Measurements from ENCODE around the gene ATL2. TPM values are rescaled to one million over a fixed set of nuclear protein-coding genes. Genes with fewer than 3 reads are reported as not detected.
"Not testable (repeated sequence)": the region's sequence is repeated elsewhere in the genome, so short reads cannot be mapped to it uniquely, and the experiment has no call there.

ATL2 gene
- polyA plus RNA-seq, 3 donors, result 12.8 to 31.2 (median 13.0) TPM

DNA sequence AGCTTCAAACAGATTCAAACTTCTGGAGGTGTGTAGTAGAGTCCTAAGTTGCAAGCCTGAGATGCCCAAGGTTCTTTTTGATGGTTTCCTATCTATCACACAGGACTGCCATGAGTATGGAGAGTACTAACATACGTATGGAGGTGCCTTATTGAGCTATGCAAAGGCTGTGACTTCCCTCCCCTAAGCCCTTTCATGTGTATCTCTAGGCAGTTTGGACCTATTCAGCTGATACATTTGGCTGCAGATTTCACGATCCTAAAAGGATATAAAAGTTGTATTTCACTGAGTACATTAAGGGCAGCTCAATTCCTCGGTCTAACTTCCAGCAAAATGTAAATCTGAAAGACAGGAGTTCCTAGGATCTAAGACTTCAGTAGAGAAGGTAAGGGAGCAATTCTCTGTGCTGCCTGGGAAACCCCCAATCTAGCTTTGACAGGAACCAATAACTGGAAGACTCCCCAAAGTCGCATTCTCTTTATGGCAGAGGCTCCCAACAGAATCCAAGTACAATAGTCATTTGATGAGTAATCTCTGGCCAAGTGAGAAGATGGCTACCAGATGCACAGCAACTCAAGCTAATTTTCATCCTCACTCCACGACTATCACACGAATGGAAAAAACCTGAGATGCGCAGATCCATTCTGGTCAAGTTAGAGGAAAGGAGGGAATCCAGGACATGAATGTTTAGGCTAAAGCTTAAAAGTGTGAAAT lies 83.8 kb downstream of the ATL2 start:
- H3K27ac ChIP-seq (ENCODE audit: low read depth, low read length), result no peak overlapping the region
- WGBS, 3 donors, result 89 to 97% (median 94%) methylated on average over 7 of the region's 7 CpGs

DNA sequence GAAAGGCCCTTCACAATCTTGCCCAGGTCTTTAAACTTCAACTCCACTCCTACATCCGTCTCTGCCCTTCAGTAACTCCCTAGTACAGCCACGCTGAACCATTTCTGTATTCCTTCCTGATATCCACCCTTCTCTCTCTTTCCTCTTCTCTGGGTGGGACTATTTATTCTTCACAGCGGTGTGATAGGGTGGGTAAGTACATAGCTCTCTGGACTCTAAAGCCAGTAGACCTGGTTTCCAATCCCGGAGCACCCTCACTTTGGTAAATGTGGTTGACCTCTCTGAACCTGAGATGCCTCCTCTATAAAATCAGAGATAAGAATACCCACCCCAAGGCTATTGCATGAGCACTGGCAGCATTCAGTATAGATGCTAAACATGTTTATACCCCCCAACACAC lies 86.7 kb downstream of the ATL2 start:
- no peak overlapping the region for H3K27ac ChIP-seq (ENCODE audit: low read depth, low read length)
- 61 to 75% (median 66%) methylated on average over 4 of the region's 4 CpGs for WGBS, 3 donors

DNA sequence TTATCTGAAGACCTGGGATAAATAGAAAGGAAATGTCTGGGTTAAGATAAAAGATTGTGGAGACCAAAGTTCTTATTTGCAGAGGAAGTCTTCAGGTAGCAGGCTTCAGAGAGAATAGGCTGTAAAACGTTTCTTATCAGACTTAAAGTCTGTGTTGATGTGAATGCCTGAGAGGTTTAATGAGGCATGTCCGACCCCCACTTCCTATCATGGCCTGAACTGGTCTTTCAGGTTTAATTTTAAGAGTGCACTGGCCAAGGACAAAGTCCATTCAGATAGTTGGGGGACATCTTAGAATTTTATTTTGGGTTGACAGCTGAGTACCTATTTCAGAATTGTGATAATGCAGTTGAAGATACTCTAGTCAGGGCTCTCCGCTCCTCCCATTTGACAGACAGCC lies 92.1 kb downstream of the ATL2 start:
- 31 to 39% (median 38%) methylated on average over 3 of the region's 3 CpGs for WGBS, 3 donors
- H3K27ac ChIP-seq (ENCODE audit: low read depth, low read length), result no peak overlapping the region

DNA sequence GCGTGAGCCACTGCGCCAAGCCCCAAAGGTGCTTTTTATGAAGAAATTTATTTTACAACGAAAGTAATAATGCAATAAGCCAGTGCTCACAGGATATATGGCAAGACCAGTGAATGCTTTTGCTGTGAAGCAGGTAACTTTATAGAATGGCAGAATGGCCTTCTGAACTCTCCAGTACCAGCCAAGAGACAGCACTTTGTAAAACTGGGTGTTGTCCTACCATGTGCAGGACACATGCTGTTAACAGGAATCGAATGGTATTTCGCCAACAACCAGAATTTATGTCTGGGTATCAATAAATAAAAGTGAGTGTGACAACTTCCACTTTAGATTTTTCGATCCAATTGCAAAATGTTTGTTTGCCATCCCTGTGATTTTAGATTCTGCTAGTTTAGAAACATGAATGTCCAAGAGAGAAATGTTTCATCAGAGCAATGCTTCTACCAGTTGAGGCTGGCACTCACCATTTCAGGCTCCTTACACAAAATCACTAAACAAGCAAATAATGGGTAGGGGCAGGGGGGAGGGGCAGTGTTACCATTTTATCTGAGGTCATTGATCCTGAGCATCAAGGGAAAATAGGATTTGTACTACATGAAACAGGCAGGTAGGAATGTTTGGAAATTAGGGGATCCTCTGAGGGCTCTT lies 95.9 kb downstream of the ATL2 start:
- WGBS, 3 donors, result 86 to 90% (median 90%) methylated on average over 6 of the region's 6 CpGs
- H3K27ac ChIP-seq (ENCODE audit: low read depth, low read length), result no peak overlapping the region

DNA sequence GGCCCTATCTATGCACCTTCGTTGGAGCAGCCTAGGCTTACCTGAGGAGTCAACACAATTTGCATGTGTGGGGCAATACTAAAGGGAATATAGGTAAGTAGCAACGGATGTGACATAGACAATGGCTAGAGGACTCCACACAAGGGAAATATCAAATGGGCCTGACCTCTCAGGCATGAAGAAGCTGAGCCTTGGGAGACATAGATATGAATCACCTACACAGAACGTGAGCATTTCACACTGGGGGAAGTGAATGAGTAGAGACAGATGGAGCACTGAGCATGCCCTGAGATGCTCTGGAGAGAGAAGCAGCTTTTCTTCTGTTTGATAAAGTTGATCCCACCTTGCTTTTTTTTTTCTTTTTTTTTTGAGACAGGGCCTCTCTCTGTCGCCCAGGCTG lies 97.9 kb downstream of the ATL2 start:
- H3K27ac ChIP-seq (ENCODE audit: low read depth, low read length), result no peak overlapping the region
- WGBS, 3 donors, result 70 to 84% (median 79%) methylated on average over 4 of the region's 4 CpGs

DNA sequence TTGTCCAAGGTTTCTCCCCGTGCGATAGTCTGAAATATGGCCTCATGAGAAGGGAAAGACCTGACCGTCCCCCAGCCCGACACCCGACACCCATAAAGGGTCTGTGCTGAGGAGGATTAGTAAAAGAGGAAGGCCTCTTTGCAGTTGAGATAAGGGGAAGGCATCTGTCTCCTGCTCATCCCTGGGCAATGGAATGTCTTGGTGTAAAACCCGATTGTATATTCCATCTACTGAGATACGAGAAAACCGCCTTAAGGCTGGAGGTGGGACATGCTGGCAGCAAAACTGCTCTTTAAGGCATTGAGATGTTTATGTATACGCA lies 99.0 kb downstream of the ATL2 start:
- WGBS, 3 donors, result 72 to 88% (median 87%) methylated on average over 9 of the region's 9 CpGs
- H3K27ac ChIP-seq (ENCODE audit: low read depth, low read length), result not testable (repeated sequence)

DNA sequence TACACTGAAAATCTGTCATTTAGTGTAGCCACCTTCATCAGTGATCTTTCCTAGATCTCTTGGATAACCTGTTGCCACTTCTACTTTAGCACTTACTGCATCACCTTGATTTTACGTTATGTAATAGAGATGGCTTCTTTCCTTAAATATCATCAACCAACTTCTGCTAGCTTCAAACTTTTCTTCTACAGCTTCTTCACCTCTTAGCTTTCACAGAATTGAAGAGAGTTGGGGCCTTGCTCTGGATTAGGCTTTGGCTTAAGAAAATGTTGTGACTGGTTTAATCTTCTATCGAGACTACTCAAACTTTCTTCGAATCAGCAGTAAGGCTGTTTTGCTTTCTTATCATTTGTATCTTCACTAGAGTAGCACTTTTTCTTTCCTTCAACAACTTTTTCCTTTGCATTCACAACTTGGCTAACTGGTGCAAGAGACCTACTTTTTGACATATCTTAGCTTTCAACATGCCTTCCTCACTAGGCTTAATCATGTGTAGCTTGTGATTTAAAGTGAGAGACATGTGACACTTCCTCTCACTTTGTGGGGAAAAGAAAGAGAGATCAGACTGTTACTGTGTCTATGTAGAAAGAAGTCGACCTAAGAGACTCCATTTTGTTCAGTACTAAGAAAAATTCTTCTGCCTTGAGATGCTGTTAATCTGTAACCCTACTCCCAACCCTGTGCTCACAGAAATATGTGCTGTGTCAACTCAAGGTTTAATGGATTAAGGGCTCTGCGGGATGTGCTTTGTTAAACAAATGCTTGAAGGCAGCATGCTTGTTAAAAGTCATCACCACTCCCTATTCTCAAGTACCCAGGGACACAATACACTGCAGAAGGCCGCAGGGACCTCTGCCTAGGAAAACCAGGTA lies 99.6 kb downstream of the ATL2 start:
- no peak overlapping the region for H3K27ac ChIP-seq (ENCODE audit: low read depth, low read length)
- WGBS, 3 donors, result 61 to 75% (median 72%) methylated on average over 6 of the region's 6 CpGs

DNA sequence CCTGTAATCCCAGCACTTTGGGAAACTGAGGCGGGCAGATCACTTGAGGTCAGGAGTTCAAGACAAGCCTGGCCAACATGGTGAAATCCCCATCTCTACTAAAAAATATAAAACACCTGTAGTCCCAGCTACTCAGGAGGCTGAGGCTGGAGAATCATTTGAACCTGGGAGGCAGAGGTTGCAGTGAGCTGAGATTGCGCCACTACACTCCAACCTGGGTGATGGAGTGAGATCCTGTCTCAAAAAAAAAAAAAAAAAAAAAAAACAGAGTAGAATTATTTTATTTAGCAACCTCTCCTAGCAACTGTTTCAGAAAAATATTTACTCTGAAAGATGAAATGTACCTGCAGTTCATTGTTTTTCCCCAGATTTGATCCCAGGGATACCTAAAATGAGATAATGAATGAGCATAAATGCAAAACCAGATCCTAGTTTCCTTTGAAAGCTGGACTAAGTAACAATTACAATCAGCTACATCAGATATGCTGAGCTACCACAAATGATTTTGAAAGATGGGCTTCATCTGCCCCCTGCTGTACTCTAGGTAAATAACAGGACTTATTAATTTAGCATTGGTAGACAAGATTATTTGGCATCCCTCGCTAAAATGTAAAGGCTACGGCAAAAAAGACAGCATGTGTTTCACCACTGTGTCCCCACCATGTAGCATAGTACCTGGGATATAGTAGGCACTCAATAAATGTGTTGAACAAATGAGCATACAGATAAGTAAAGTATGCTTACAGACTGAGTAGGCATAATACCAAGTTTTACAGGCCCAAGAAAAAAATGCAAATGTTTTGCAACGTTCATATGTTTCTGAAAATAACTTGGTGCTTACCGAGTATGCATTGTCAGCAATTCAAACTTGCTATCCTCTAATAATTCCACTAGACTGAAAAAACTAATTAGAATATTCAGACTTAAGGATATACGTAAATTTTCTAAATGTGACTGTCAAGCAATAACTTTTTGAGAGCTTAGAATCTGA lies 102.5 kb downstream of the ATL2 start:
- H3K27ac ChIP-seq (ENCODE audit: low read depth, low read length), result no peak overlapping the region
- 58 to 61% (median 58%) methylated on average over 7 of the region's 7 CpGs for WGBS, 3 donors

DNA sequence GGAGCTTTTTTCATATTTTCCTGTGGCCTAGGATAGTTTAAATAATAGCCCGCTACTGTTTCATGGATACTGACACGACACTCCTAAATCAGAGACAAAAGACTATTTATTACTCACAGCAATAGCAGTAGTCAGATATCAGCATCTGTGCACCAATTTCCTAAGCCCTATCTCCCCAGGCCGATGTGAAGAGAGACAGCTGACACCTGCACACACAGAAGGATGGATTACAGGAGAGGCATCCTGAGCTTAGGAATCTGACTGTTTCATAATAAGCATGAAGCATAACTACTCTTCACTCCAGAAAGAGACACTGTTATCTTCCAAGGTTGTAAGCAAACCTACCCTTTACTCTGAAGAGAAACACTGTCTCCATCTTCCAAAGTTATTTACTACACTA lies 105.4 kb downstream of the ATL2 start:
- no peak overlapping the region for H3K27ac ChIP-seq (ENCODE audit: low read depth, low read length)
- WGBS, 3 donors, result 83 to 93% (median 93%) methylated on average over 3 of the region's 3 CpGs

DNA sequence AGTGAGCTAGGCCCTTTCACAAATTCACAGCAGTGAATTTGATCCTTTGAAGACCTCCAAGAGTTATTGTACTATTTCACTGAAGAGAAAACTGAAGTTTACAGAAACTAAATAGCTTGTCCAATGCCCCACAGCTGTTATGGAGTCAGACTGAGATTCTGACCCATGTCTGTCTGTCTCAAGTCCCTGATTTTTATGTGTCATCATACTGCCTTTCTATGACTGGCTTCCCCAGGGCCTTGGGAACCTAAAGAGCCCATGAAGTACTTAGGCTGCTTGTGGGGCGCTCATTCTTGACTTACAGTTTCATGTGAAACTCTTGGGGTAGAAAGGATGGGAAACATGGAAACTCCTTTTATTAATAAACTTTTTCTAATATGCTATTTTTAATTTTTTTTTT lies 107.7 kb downstream of the ATL2 start:
- H3K27ac ChIP-seq (ENCODE audit: low read depth, low read length), result no peak overlapping the region

DNA sequence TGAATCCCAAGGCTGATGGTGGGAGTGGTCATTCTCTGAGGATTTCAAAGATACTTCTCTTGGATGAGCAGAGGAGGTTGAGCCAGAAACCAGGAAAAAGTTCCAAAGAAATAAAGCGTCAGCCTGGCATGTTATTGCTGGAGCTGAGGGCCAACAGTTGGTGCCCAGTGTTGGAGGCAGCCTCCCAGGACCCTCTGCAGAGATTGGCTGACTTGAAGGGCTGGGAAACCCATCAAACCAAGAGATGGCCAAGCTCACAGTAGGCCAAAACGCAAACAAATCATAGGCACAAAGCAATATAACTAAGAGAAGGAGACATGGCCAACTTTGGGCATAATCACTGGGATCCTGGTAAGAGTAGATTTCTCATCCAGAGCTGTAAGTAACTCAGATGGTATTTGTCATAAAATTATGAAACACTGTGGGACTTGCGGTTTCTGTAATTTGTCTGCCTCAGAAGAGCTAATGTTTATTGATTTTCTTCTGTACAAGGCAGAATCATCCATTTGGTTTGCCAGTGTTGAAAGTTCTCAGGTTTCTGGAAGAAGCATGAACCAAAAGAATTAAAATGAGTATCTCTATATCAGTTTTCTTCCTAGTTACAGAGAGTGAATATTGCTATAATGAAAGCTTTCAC lies 108.3 kb downstream of the ATL2 start:
- WGBS, 3 donors, result 85 to 94% (median 91%) methylated on average over 3 of the region's 3 CpGs
- no peak overlapping the region for H3K27ac ChIP-seq (ENCODE audit: low read depth, low read length)

More for the DNA sequence above, 107.7 kb downstream of the ATL2 start:
- 93 to 100% (median 96%) methylated on average over 1 of the region's 1 CpG for WGBS, 3 donors

DNA sequence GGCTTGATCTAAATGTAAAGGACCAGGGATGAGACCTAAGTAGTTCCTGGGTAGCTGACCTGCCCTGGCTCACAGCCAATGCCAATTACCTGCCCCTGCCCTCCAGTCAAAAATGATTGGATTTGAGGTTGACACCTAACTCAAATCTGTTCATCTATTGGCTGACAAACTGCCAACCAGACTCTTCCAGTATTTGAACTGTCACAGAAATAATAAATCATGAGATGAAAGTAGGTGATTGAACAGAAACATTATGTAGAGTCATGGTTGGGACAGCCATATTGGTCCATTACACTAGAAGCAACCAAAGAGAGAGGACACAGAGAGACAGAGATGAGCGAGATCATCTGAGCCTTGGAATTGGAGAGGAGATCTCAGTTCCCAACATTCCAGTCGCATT lies 109.1 kb downstream of the ATL2 start:
- WGBS, 3 donors, result 91 to 96% (median 93%) methylated on average over 2 of the region's 2 CpGs
- no peak overlapping the region for H3K27ac ChIP-seq (ENCODE audit: low read depth, low read length)

DNA sequence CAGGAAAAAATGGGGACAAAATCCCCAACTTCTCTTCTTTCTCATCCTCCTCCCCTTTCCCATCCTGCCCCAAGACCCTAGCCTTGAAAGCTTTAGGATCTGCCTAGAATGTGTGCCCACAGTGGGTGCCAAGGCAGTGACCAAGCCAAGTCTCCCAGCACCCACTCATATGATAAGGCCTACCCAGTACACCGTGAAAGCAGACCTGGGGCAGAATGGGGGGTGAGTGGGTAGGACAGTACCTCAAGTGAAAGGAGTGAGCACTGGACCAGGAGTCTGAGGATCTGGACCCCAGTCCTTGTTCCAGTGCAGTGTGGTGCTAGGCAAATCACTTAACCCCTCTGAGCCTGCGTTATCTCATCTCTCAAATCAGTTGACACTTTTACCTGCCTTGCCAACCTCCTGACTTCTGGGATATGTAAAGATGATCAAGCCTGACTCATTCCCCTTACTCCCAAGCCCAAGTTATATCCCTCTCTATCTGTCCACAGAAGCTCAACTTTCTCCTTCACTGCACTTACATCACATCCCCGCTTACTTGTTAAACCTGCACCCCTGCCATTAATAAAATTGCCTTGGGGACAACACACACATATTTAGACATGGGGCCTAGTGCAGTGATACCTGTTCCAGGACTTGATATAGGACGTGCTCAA lies 109.7 kb downstream of the ATL2 start:
- no peak overlapping the region for H3K27ac ChIP-seq (ENCODE audit: low read depth, low read length)
- WGBS, 3 donors, result 89 to 97% (median 95%) methylated on average over 4 of the region's 4 CpGs

DNA sequence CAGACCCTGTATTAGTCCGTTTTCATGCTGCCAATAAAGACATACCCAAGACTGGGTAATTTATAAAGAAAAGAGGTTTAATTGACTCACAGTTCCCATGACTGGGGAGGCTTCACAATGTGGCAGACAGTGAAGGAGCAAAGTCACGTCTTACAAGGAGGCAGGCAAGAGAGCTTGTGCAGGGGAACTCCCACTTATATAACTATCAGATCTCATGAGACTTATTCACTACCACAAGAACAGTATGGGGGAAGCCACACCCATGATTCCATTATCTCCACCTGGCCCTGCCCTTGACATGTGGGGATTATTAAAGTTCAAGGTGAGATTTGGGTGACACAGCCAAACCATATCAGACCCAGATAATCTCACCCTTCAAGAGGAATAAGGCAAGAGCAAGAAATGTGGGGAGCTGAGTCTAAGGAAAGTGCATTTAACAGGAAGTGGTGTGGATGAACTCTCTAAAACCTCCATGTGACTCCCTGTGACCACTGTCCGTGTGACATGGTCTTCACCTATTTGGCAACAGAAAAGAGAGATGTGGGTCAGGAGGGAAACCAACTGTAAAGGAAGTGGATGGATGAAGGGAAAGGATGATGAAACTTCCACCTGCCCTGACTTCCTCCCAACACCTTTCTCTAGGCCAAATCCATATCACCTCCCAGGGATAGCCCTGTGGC lies 110.6 kb downstream of the ATL2 start:
- H3K27ac ChIP-seq (ENCODE audit: low read depth, low read length), result no peak overlapping the region
- 69 to 82% (median 74%) methylated on average over 3 of the region's 3 CpGs for WGBS, 3 donors

DNA sequence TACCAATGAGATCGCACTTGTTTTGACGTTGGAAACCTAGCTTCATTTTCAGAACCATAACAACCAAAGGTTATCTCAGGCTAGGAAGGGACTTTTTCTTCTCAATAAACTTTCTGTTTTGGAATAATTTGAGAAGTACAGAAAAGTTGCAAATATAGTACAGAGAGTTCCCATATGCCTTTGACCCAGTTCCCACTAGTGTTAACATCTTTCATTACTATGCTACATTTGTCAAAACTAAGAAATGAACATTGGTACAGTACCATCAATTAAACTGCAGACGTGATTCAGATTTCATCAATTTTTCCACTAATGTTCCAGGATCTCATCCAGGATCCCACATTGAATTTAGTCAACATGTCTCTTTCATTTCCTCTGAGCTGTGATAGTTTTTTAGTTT lies 111.6 kb downstream of the ATL2 start:
- WGBS, 3 donors, result 71 to 91% (median 75%) methylated on average over 3 of the region's 3 CpGs
- H3K27ac ChIP-seq (ENCODE audit: low read depth, low read length), result no peak overlapping the region

DNA sequence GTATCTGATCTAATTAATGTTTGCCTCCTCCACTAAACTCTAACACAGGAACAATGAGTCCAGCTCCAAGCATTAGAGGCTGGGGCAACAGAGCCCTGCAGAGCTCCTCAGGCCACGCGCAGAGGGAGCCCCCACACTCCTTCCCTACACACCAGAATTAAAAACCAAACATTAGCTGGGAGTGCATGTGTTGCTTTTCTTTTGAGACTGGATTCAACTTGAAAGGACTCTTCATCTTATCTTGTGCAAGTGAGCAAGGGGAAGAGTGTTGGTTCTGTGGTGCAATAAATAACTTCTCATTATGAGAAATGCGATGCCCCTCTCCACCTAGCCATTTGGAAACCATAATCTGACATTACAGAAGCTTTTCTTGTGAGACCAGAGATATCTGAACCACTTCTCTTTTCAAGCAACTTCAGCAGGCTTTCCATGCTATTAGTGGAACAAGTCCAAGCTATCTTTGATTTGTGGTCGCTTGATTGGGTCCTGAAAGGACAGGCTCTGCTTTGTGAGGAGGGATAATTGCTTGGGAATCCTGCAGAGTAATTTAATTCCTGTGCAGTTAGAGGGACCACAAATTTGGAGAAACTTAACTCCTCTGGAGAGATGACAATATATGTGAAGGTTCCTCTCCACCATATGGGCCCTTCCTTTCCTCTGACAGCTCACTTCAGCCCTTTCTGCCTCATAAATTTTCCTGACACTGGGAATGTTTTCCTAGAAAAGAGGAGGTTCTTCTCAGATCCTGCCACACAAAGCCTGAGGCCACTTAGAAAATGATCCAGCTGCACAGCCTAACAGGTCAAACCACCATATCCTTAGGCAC lies 112.5 kb downstream of the ATL2 start:
- WGBS, 3 donors, result 70 to 75% (median 71%) methylated on average over 4 of the region's 4 CpGs
- H3K27ac ChIP-seq (ENCODE audit: low read depth, low read length), result no peak overlapping the region
